MM.1S (cell line): ENCODE data around the gene PPP1R9B.
A peak's percentile ranks its signal among the peaks of the same experiment; 100 is the strongest.

Experiments used
- EZH2 ChIP-seq: fragments of 300-600 bp; sonication (generic); optimal IDR thresholded peaks from 2 replicates; pipeline ENCODE3; 2017; ENCODE audit warnings: low read depth, mild to moderate bottlenecking, antibody characterized with exemption, low read length, mixed read lengths
- TF ChIP-seq, protein P1 (sequence below): fragments of 300-600 bp; sonication (generic); IDR thresholded peaks from 2 replicates; pipeline ENCODE4 v1.5.1; 2016; ENCODE audit warnings: antibody characterized with exemption, low read length, mixed read lengths

DNA sequence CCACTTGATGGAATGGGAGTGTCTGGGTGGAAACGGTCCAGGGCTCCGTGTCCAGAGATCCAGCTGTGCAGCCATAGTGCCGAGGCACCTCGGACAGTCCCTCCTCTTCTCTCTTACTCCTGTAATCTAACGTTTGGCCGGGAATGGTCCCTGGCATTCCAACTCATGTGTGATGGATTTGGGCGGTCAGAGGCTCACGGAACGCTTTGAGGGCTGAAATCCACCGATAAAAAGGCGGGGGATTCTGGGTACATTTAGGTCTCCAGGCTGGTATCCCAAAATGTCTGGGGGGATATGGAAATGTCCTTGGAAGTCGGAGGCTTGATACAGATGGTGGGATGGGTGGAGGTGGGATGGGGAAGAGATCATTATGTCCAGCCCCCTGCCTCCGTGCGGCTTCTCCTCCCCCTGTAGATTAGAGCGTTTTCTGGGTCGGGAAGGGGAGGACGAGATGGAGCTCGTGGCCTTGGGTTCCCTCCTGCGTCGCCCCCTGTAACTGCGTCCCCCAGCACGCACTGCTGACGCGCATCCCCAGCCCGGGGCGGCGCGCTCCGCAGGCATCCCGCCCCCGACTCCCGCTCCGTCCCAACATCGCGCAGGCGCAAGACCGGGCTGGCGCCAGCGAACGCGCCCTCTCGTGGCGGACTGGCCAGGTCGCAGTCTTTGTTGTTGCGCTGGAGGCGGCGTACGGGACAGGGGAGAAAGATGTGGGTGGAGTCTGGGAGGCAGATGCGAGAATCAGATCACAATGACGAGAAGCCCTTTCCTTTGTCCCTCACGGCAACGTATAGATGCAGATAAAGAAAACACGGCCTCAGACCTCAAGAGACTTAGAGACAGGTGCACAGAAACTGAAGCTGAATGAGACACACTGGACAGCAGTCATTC is 10.8 kb upstream of the PPP1R9B start:
- TF ChIP-seq, protein P1, sequence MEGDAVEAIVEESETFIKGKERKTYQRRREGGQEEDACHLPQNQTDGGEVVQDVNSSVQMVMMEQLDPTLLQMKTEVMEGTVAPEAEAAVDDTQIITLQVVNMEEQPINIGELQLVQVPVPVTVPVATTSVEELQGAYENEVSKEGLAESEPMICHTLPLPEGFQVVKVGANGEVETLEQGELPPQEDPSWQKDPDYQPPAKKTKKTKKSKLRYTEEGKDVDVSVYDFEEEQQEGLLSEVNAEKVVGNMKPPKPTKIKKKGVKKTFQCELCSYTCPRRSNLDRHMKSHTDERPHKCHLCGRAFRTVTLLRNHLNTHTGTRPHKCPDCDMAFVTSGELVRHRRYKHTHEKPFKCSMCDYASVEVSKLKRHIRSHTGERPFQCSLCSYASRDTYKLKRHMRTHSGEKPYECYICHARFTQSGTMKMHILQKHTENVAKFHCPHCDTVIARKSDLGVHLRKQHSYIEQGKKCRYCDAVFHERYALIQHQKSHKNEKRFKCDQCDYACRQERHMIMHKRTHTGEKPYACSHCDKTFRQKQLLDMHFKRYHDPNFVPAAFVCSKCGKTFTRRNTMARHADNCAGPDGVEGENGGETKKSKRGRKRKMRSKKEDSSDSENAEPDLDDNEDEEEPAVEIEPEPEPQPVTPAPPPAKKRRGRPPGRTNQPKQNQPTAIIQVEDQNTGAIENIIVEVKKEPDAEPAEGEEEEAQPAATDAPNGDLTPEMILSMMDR, result peak; percentile 94
- no peak for TF ChIP-seq EZH2
